ENCODE data around the gene TST.

DNA sequence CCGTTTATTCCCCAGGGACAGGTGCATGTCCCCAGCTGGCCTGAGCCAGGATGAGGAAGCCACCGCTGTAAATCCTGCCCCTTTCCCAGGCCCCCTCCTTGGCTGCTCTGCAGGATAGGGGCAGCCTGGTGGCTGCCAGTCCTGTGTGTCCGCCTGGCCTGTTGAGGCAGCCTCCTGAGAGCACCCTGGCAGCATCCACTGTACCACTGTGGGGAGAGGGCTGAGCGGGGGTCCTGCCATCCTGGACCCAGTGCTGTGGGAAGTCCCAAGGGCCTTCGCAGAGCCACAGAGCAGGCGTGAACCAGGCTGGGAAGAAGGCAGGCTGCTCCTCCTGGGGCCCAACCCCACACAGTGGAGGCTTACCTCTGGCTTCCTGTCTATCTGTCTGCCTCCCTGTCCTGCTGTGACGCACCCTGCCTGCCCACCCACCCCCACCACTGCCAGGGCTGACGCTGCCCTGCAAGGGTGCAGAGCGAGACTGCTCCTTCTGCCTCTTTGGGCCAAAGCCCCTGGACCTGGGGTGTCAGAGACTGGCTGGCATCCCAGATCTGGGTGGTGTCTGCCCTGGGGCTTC lies 40.7 kb upstream of the TST start:
- TF ChIP-seq, protein P1, sequence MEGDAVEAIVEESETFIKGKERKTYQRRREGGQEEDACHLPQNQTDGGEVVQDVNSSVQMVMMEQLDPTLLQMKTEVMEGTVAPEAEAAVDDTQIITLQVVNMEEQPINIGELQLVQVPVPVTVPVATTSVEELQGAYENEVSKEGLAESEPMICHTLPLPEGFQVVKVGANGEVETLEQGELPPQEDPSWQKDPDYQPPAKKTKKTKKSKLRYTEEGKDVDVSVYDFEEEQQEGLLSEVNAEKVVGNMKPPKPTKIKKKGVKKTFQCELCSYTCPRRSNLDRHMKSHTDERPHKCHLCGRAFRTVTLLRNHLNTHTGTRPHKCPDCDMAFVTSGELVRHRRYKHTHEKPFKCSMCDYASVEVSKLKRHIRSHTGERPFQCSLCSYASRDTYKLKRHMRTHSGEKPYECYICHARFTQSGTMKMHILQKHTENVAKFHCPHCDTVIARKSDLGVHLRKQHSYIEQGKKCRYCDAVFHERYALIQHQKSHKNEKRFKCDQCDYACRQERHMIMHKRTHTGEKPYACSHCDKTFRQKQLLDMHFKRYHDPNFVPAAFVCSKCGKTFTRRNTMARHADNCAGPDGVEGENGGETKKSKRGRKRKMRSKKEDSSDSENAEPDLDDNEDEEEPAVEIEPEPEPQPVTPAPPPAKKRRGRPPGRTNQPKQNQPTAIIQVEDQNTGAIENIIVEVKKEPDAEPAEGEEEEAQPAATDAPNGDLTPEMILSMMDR (IDR thresholded peaks at IDR 0.05), result no peak
- TF ChIP-seq POLR2A (IDR thresholded peaks at IDR 0.05), result no peak
